ENCODE data around the gene TEX54.
"Not testable (repeated sequence)": the region's sequence is repeated elsewhere in the genome, so short reads cannot be mapped to it uniquely, and the experiment has no call there.

The TEX54 gene

GRCh38 chr11:62830904-62831519 is 1.6 kb downstream of the TEX54 start:
- DNase-seq, result no peak

GRCh38 chr11:62828130-62828529 is 4.5 kb downstream of the TEX54 start:
- DNase-seq, result not testable (repeated sequence)

GRCh38 chr11:62823677-62824076 is 9.0 kb downstream of the TEX54 start:
- DNase-seq, result no peak

DNA sequence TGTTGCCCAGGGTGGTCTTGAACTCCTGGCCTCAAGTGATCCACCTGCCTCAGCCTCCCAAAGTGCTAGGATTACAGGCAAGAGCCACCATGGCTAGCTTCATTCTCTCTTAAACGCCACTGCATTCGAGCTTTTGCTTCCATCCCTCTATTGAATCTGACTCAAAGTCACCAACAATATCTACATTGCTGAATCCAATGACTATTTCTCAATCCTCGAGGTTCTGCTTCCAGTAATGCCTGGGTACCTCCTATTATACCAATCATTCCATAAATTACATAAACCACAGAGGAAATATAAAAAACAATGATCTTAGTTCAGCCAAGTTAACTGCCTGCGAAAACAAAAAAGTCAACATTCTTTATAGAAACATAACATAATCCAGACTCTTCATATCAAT is 15.5 kb downstream of the TEX54 start:
- DNase-seq, result no peak

- DNase-seq, result no peak
These were observed 16.1 kb downstream of the TEX54 start for GRCh38 chr11:62816557-62816956.

- DNase-seq, result no peak
These were observed 21.0 kb downstream of the TEX54 start for GRCh38 chr11:62811659-62812058.

GRCh38 chr11:62810748-62811147 is 21.9 kb downstream of the TEX54 start:
- DNase-seq, result no peak

DNA sequence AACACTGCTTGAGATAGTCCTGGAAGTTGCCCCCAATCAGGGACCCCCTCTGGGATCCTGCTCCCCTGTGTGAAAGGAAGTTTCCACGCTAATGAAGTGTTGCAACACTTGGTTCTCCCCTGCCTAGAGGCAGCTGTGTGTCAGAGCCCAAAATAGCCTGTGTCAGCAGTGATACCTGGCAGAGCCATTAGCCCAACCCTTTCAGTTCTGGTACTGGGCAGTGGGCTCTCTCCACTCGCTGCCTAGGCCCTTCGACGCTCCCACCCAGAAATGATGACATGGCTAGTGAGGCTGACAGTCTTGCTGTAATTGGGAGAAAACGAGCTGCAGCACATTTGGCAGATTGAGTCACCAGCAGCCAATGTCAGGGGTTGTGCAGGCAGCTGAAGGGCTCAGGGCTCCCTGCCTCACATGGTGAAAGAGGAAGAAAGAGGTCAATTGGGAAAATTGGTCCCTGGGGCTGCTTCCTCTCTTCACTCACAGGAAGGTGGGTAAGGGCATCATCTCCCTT is 26.0 kb downstream of the TEX54 start:
- no peak for DNase-seq

GRCh38 chr11:62805961-62806441 is 26.6 kb downstream of the TEX54 start:
- DNase-seq, result no peak

- peak; percentile 94 for DNase-seq
These were observed 27.4 kb downstream of the TEX54 start, which contains the start of gene NXF1 for GRCh38 chr11:62805076-62805892. TSS of gene NXF1 (minus strand) at chr11:62805440. CDS start at chr11:62805356, 84 bp downstream.

DNA sequence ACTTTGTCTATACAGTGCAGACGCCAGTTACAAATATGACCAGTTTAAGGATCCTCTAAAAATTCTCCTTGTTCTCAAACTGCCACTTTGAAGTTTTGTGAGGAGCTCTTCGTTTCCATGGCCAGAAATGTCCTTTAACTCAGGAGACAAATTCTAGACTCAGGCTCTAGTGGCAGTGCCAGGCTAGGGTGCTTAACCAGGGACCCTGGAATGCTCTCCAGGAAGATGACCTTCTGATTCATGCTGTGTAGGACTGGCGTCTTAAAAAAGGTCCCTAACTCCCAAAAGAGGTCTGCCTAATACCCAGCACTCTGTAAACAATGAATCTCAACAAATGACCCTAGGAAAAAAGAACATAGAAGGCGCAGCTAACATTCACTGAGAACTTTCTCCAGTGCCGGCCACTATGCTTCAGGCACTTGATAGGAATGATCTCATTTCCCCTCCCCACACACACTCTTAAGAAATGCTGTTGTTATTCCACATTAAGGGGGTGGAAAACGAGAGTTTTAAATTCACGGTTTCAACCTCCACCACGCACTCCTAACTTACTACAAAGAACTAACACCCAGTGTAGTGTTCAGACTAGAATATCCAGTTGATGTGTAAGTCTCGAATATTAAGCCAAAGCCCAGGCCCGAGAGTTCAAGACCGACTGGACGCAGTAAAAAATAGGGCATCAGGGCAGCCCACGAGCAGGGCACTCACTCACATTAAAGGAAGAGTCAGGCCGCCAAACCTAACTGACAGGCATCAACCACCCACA is 28.1 kb downstream of the TEX54 start:
- no peak for DNase-seq

DNA sequence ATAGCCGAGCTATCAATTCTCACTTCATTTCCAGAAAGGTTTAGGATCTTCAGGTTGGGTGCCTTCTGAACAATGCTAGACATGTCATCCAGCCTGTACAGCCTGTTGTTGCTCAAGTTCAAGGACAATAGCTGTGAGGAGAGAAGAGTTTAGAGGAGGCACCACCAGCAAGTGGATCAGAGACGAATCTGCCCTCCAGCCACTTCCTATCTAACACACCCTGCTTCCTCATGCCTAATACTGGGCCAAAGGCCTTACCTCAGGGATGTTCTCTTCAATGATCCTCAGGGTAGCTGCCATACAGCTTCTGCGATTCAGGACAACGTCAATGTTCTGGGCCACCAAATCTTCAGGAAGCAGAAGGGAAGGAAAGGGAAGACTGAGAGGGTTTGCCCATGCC is 31.6 kb downstream of the TEX54 start:
- DNase-seq, result no peak

GRCh38 chr11:62799486-62799885 is 33.2 kb downstream of the TEX54 start:
- no peak for DNase-seq

- no peak for DNase-seq
These were observed 36.4 kb downstream of the TEX54 start for GRCh38 chr11:62796281-62796680.

DNA sequence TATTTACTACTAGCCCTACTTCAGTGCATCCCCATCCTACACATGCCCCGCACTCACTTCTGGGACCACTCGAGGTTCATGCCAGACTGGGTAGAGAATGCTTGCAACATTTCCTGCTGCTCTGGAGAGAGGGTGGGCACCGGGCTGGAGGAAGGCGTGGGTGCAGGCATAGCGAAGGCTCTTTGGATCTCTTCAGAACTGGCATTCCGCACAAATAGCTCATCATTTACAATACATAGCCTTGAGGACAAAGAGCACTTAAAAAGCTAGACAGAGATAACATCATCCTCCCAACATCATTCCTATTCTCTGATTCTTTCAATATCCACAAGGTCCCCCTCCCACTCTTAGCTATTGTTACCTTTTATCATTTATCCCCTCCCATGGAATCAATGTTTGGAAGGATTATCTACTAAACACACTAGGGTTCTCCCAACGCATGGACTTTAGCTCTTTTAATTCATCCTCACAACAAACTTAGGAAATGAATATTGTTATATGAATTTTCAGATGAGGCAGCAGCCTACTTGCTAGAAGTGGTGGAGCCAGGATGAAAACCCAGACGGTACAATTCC is 38.4 kb downstream of the TEX54 start:
- DNase-seq, result no peak

- peak; percentile 20 for DNase-seq
These were observed 40.5 kb downstream of the TEX54 start for GRCh38 chr11:62792202-62792575.

DNA sequence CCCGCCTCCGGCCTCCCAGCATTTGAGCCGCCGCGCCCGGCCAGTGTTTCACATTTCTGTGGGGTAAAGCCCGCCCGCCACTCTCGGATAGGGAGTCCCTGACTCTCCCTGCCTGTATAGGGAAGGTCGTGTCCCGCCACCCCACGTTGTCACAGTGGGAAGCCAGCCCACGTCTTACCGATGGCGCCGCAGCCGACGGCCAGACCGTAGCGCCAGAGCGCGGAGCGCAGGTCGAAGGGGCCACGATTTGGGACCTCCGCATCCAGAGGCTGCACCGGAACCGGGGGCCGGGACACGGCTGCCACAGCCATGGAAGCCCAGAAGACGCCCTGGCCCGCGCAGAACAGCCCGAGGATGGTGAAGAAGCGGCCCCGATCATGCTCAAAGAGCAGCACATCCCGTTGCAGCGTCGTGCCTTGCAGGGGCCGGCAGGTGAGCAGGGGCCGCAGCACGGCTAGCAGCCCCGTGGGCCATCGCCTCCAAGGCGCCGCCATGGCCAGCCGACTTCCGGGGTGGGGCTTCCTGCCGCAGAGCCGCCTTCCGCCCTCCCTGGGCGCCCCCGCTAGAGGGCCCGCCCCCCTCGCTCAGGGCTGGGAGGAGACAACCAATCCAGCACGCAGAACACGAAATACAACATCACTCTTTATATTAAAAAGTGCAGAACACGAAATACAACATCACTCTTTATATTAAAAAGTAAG is 41.0 kb downstream of the TEX54 start, which contains the start of gene TMEM223:
TSS of gene TMEM223 (minus strand) at position 506 of the 701 bp plus-strand sequence. CDS start at position 494, 12 bp downstream.
- DNase-seq, result peak; percentile 82

- no peak for DNase-seq
These were observed 43.1 kb downstream of the TEX54 start for GRCh38 chr11:62789576-62789975.

DNA sequence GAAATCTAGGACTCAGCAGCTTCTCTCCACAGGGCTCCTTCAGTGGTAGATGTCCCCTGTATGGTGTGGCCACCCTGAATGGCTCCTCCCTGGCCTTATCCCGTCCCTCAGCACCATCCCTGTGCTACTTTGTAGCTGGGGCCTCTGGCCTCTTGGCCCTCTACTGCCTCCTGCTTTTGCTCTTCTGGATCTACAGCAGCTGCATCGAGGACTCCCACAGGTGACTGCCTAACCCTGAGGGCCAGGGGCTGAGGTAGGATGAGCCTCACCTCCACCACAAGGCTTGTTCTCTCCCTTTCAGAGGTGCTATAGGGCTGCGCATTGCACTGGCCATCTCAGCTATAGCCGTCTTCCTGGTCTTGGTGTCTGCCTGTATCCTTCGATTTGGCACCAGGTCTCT is 43.6 kb downstream of the TEX54 start:
- DNase-seq, result no peak

GRCh38 chr11:62787005-62787759 is 45.5 kb downstream of the TEX54 start, which contains the start of gene TMEM179B:
TSS of gene TMEM179B (plus strand) at chr11:62787402. CDS start at chr11:62787432, 30 bp downstream.
- DNase-seq, result peak; percentile 85

Data from activated gamma-delta T cell (primary cell).